Measurements from ENCODE around the gene NUDT14.

GRCh38 chr14:105151838-105152793, 29.0 kb downstream of the NUDT14 start:
- TF ChIP-seq CTCF (IDR thresholded peaks at IDR 0.05) (no peak), ZFX (IDR thresholded peaks at IDR 0.05; ENCODE audit: borderline replicate concordance) (no peak)

All from 22Rv1 (cell line).